GM12878 (cell line): Measurements from ENCODE around the gene NPAS1. TPM values are rescaled to one million over a fixed set of nuclear protein-coding genes. Genes with fewer than 3 reads are reported as not detected.

Experiments used
- ATAC-seq: fragments of 200-7000 bp; cut with Tn5 transposase; 3 replicates; pipeline ENCODE4 v1.9.1; 2020; ENCODE audit warnings: mild to moderate bottlenecking, moderate library complexity
- BruUV-seq: library from RNA; stranded (reverse); fragments of 400-500 nt; replicated peaks from 2 replicates; lab custom pipeline; 2021; lab: Mats Ljungman, UMichigan
- CTCF ChIA-PET: fragments of 300-600 bp; sonication (Branson Sonifier 250); formaldehyde crosslinking; extraction: SDS; loops from one replicate; lab custom pipeline; 2021; ENCODE audit warnings: inconsistent platforms; lab: Yijun Ruan, JAX
- POLR2A ChIA-PET: fragments of 350-600 bp; formaldehyde crosslinking; extraction: SDS; loops from one replicate; lab custom pipeline; 2021; ENCODE audit warnings: inconsistent platforms; lab: Charles Lee
- RAD21 ChIA-PET: fragments of 300-600 bp; sonication (Branson Sonifier 250); formaldehyde crosslinking; loops from one replicate; lab custom pipeline; 2023; ENCODE audit warnings: antibody characterized with exemption; ENCODE audit not compliant: unreplicated experiment; lab: Charles Lee
- SMC1A ChIA-PET: fragments of 300-600 bp; sonication (Branson Sonifier 250); formaldehyde crosslinking; loops from one replicate; lab custom pipeline; 2023; ENCODE audit not compliant: unreplicated experiment, uncharacterized antibody; lab: Charles Lee
- DNase-seq: peaks from one replicate; pipeline ENCODE4 v3.0.0-alpha.2; 2011; ENCODE audit warnings: low read depth, low spot score
- FAIRE-seq: peaks from 3 replicates; lab custom pipeline; 2011; peaks lifted over from hg19 to GRCh38; lab: Jason Lieb, UNC
- H2AFZ ChIP-seq: 2 replicates; pipeline ENCODE4 v1.6.0; 2011; ENCODE audit warnings: low read depth, low read length, control low read depth; ENCODE audit not compliant: control insufficient read depth
- H3K27ac ChIP-seq: 2 replicates; pipeline ENCODE4 v1.5.1; 2011; ENCODE audit warnings: control low read depth; ENCODE audit not compliant: control insufficient read depth, insufficient read depth
- H3K27me3 ChIP-seq, 2 experiments: replicated peaks in 1 of 2; 2 replicates each; pipeline versions ENCODE4 v1.6.0 to v1.6.1; 2011; ENCODE audit warnings: low read length in 1 of 2; ENCODE audit not compliant: control insufficient read depth in 2 of 2, insufficient read depth in 2 of 2
- H3K36me3 ChIP-seq, 2 experiments: 2 replicates each; pipeline ENCODE4 v1.5.1; 2011; ENCODE audit warnings: low read length in 1 of 2; ENCODE audit not compliant: control insufficient read depth in 2 of 2, insufficient read depth in 2 of 2
- H3K4me1 ChIP-seq: 2 replicates; pipeline ENCODE4 v1.6.1; 2011; ENCODE audit warnings: mild to moderate bottlenecking, low read length, moderate library complexity, mixed read lengths; ENCODE audit not compliant: control insufficient read depth, insufficient read depth
- H3K4me2 ChIP-seq: 2 replicates; pipeline ENCODE4 v1.6.0; 2011; ENCODE audit warnings: control low read depth; ENCODE audit not compliant: control insufficient read depth, insufficient read depth
- H3K4me3 ChIP-seq: fragments of 200-600 bp; sonication (generic); 2 replicates; pipeline ENCODE4 v1.5.1; 2016
- H3K79me2 ChIP-seq: 2 replicates; pipeline ENCODE4 v1.6.0; 2011; ENCODE audit warnings: low read length; ENCODE audit not compliant: control insufficient read depth, insufficient read depth
- H3K9ac ChIP-seq: 2 replicates; pipeline ENCODE4 v1.8.0; 2011; ENCODE audit warnings: low read length, control low read depth, mixed read lengths; ENCODE audit not compliant: control insufficient read depth, insufficient read depth
- H3K9me3 ChIP-seq: replicated peaks from 3 replicates; pipeline ENCODE4 v1.5.1; 2011; ENCODE audit warnings: mild to moderate bottlenecking, low read length; ENCODE audit not compliant: control insufficient read depth, insufficient read depth
- H4K20me1 ChIP-seq: 2 replicates; pipeline ENCODE4 v1.6.0; 2011; ENCODE audit not compliant: control insufficient read depth, insufficient read depth
- ASH2L ChIP-seq: fragments of 300-600, 200-600 bp; sonication (generic); IDR thresholded peaks from 2 replicates; pipeline ENCODE4 v1.6.1; 2017; ENCODE audit warnings: low read depth, mild to moderate bottlenecking, borderline replicate concordance
- IKZF2 ChIP-seq, 2 experiments: fragments of 450-650 bp; IDR thresholded peaks; 2 replicates each; pipeline ENCODE4 v1.6.1; 2017; ENCODE audit warnings: mild to moderate bottlenecking in 2 of 2, moderate library complexity in 2 of 2
- JUNB ChIP-seq: IDR thresholded peaks from 2 replicates; pipeline ENCODE4 v1.6.1; 2016; ENCODE audit warnings: antibody characterized with exemption, mild to moderate bottlenecking
- JUND ChIP-seq: IDR thresholded peaks from 2 replicates; pipeline ENCODE4 v1.6.1; 2012; ENCODE audit warnings: low read depth, mild to moderate bottlenecking, low read length, improper control_type of control experiment, moderate library complexity
- KAT2A ChIP-seq: conservative IDR thresholded peaks from 2 replicates; pipeline ENCODE4 v1.6.1; 2011; ENCODE audit warnings: low read depth, low read length; ENCODE audit not compliant: control insufficient read depth
- KLF5 ChIP-seq: fragments of 450-650 bp; IDR thresholded peaks from 2 replicates; pipeline ENCODE4 v1.6.1; 2014; ENCODE audit warnings: mild to moderate bottlenecking; ENCODE audit not compliant: partially characterized antibody
- NFYB ChIP-seq: IDR thresholded peaks from 2 replicates; pipeline ENCODE4 v1.6.1; 2011; ENCODE audit warnings: low read depth, mild to moderate bottlenecking, low read length, improper control_type of control experiment, moderate library complexity; ENCODE audit not compliant: insufficient read depth
- POLR2AphosphoS2 ChIP-seq: IDR thresholded peaks from 2 replicates; pipeline ENCODE4 v1.6.1; 2011; ENCODE audit warnings: low read depth, mild to moderate bottlenecking, low read length, improper control_type of control experiment, moderate library complexity
- RAD21 ChIP-seq: IDR thresholded peaks from 2 replicates; pipeline ENCODE4 v1.6.1; 2011; ENCODE audit warnings: mild to moderate bottlenecking, low read depth, low read length, moderate library complexity; ENCODE audit not compliant: insufficient read depth
- RBBP5 ChIP-seq: fragments of 200-600 bp; sonication (generic); conservative IDR thresholded peaks from 2 replicates; pipeline ENCODE4 v1.6.1; 2016
- SMAD1 ChIP-seq: fragments of 450-650 bp; IDR thresholded peaks from 2 replicates; pipeline ENCODE4 v1.6.1; 2018; ENCODE audit warnings: mild to moderate bottlenecking, low read depth; ENCODE audit not compliant: partially characterized antibody
- SMC3 ChIP-seq: IDR thresholded peaks from 2 replicates; pipeline ENCODE4 v1.6.1; 2011; ENCODE audit warnings: low read length, improper control_type of control experiment, borderline replicate concordance
- WGBS: methylation state at CpG from one replicate; pipeline ENCODE4 v1.1.6; 2016; ENCODE audit warnings: low lambda C conversion rate; ENCODE audit not compliant: insufficient replicate concordance, insufficient coverage; ENCODE audit errors: missing lambda C conversion rate; 5-methylcytosine and 5-hydroxymethylcytosine counted together
- in situ Hi-C: fragments of 300-500 bp; cut with MboI; formaldehyde crosslinking; loops from 9 replicates; pipeline ENCODE4 v1.14.3; 2018; ENCODE audit warnings: mixed read lengths
- intact Hi-C: fragments of 100-400 bp; cut with micrococcal nuclease; formaldehyde crosslinking; loops from one replicate; pipeline ENCODE4 v1.14.2; 2022; ENCODE audit not compliant: unreplicated experiment
- polyA plus RNA-seq, 11 experiments: library from polyadenylated mRNA; depleted of rRNA in 4 of 11; unstranded in 6 of 11; stranded (reverse) in 5 of 11; fragments of >200 nt; fragmentation: Nextera tagmentation in 4 of 11; fragmentation: Illumina TruSeq in 1 of 11; extraction: Ambion mirVana in 4 of 11; extraction: Trizol in 1 of 11; gene quantifications; 1 replicate in 1 of 11; 2 replicates in 10 of 11; pipeline versions ENCODE4 v1.2.1 to v1.2.3, GENCODE V29; 2011 to 2016; ENCODE audit warnings: inconsistent platforms in 2 of 11, missing spikeins in 2 of 11, low read depth in 1 of 11
- total RNA-seq, 4 experiments: library from RNA; depleted of rRNA in 3 of 4; stranded (reverse); fragments of >200 nt in 3 of 4; fragmentation: Illumina TruSeq in 1 of 4; extraction: Trizol in 1 of 4; gene quantifications; 2 replicates each; pipeline versions ENCODE4 v1.2.1 to v1.2.3, GENCODE V29; 2013 to 2021
- TF ChIP-seq, protein P1 (sequence below): fragments of 450-650 bp; formaldehyde crosslinking; IDR thresholded peaks from 2 replicates; pipeline ENCODE4 v1.4.0; 2020; ENCODE audit warnings: mild to moderate bottlenecking, moderate library complexity
- TF ChIP-seq, protein P2 (sequence below): IDR thresholded peaks from 2 replicates; pipeline ENCODE4 v1.6.1; 2012; ENCODE audit warnings: low read length, inconsistent platforms

The NPAS1 gene
- total and polyA plus RNA-seq, 10 of the 15 experiments (the other 5 are each of a cell fraction or from before 2014, with no cell fraction given) = 0.14 to 0.72 (median 0.28) TPM; not detected in 3

DNA sequence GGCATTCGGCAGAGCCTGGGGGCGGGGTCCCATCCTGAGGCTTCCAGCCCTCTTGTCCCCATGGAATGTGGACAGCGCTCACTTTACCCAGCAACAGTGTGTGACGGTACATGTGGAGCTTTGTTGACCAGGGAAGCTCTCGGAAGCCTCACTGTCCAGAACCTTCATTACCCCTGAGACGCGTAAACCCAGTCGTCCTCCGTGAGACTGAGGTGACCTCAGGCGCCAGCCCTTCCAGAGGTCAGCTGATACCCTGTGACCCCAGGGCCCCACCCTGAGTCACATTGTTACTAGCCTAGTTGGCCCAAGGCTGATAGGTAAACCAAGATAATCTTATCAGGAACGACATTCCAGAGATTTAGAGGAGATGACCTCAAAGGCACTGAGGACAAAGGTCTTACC is 39.0 kb downstream of the NPAS1 start:
- SMC1A ChIA-PET = no interaction called here
- H4K20me1 ChIP-seq = no peaks in the 10 kb centered on the region
- BruUV-seq = no TSS peak
- no peaks in the 10 kb centered on the region for H3K9me3 ChIP-seq
- FAIRE-seq = no peak
- in situ Hi-C loops = no loop called here
- TF ChIP-seq RAD21 (no peak), RBBP5 (no peak), SMC3 (no peak), POLR2AphosphoS2 (no peak), SMAD1 (no peak), JUNB (no peak), NFYB (no peak), KAT2A (no peak), IKZF2 (IDR thresholded peaks at IDR 0.05) (no peak), ASH2L (no peak), KLF5 (no peak), JUND (no peak)
- TF ChIP-seq, protein P1, sequence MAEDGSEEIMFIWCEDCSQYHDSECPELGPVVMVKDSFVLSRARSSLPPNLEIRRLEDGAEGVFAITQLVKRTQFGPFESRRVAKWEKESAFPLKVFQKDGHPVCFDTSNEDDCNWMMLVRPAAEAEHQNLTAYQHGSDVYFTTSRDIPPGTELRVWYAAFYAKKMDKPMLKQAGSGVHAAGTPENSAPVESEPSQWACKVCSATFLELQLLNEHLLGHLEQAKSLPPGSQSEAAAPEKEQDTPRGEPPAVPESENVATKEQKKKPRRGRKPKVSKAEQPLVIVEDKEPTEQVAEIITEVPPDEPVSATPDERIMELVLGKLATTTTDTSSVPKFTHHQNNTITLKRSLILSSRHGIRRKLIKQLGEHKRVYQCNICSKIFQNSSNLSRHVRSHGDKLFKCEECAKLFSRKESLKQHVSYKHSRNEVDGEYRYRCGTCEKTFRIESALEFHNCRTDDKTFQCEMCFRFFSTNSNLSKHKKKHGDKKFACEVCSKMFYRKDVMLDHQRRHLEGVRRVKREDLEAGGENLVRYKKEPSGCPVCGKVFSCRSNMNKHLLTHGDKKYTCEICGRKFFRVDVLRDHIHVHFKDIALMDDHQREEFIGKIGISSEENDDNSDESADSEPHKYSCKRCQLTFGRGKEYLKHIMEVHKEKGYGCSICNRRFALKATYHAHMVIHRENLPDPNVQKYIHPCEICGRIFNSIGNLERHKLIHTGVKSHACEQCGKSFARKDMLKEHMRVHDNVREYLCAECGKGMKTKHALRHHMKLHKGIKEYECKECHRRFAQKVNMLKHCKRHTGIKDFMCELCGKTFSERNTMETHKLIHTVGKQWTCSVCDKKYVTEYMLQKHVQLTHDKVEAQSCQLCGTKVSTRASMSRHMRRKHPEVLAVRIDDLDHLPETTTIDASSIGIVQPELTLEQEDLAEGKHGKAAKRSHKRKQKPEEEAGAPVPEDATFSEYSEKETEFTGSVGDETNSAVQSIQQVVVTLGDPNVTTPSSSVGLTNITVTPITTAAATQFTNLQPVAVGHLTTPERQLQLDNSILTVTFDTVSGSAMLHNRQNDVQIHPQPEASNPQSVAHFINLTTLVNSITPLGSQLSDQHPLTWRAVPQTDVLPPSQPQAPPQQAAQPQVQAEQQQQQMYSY (CRISPR knock-in tag) = no peak
- TF ChIP-seq, protein P2, sequence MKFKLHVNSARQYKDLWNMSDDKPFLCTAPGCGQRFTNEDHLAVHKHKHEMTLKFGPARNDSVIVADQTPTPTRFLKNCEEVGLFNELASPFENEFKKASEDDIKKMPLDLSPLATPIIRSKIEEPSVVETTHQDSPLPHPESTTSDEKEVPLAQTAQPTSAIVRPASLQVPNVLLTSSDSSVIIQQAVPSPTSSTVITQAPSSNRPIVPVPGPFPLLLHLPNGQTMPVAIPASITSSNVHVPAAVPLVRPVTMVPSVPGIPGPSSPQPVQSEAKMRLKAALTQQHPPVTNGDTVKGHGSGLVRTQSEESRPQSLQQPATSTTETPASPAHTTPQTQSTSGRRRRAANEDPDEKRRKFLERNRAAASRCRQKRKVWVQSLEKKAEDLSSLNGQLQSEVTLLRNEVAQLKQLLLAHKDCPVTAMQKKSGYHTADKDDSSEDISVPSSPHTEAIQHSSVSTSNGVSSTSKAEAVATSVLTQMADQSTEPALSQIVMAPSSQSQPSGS = no peak
- TF ChIP-seq, all 136 proteins: peak for 0
- H3K4me3 ChIP-seq = no peak overlapping the region
- no peaks in the 10 kb centered on the region for H3K79me2 ChIP-seq
- no peaks in the 10 kb centered on the region for H3K36me3 ChIP-seq
- intact Hi-C loops = no loop called here
- ChIA-PET RAD21 (no interaction called here), POLR2A (no interaction called here), CTCF (interaction anchor here (1.3 kb wide), 1 partner anchor 45 kb away, joined by 5 read pairs; no protein-coding TSS in a partner anchor)
- ATAC-seq = no peak
- 83% methylated on average over 11 of the region's 11 CpGs for WGBS
- H2AFZ ChIP-seq = no peak overlapping the region
- H3K9ac ChIP-seq = no peak overlapping the region
- H3K27ac ChIP-seq = no peak overlapping the region
- no peak for DNase-seq
- H3K27me3 ChIP-seq = no peaks in the 10 kb centered on the region
- no peaks in the 10 kb centered on the region for H3K4me1 ChIP-seq
- H3K4me2 ChIP-seq = no peak overlapping the region
